GM23248 (cell line): ENCODE results near the gene CEBPG.

Source experiments
- EZH2 ChIP-seq: fragments of 200-600 bp; sonication (generic); IDR thresholded peaks from 2 replicates; pipeline ENCODE4 v1.6.1; 2018; ENCODE audit warnings: antibody characterized with exemption, mild to moderate bottlenecking; ENCODE audit not compliant: insufficient read depth, poor library complexity, severe bottlenecking
- EZH2phosphoT487 ChIP-seq: fragments of 200-600 bp; sonication (generic); IDR thresholded peaks from 2 replicates; pipeline ENCODE4 v1.6.1; 2018; ENCODE audit warnings: antibody characterized with exemption, moderate library complexity, mild to moderate bottlenecking, low read depth; ENCODE audit not compliant: insufficient read depth

DNA sequence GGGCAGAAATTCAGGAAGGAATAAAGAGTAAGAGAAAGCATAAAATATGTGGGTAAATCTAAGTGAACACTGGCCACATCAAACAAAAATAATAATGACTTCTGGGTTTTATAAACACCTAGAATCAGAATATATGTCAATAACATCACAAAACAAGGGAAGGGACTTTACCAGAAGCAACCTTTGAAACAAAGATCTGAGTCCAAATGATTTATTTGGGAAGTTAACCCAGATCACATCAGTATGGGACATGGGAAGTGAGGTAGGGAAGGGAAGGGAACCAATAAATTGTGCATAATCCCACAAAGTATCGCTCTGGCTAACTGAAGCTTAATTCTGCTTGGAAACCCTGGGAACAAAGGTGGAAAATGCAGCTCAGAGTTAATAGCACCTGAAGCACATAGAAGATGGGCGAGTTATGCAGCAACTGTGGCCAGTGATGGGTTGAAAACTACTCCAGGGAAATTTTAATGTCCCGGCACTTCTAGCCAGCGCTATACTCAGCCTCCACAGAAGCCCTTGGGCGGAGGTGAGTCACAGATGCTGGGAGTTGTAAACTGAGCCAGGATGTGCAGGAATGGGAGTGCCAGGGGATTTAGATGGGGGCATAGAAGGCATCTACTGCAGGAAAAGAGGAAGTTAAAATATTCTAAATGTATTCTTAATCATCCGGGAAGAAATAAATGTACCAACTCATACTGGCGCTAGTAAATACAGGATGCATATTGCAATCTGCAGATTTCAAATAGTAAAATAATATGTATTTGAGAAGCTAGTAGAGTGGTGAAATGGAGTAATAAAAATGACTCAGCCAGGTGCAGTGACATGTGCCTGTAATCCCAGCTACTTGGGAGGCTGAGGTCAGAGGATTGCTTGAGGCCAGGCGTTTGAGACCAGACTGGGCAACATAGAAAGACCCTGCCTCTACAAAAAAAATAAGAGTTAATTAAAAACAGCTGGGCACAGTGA is 34.2 kb upstream of the CEBPG start:
- TF ChIP-seq EZH2phosphoT487, result no peak
- TF ChIP-seq EZH2, result no peak
